IPS-NIHi11 (cell line): Measurements from ENCODE around the gene POLD4.
"Not testable (repeated sequence)": the region's sequence is repeated elsewhere in the genome, so short reads cannot be mapped to it uniquely, and the experiment has no call there.

Experiments
- DNase-seq: peaks from one replicate; pipeline ENCODE4 v3.0.0; 2012; ENCODE audit warnings: mixed read lengths, low spot score

The POLD4 gene

GRCh38 chr11:67352546-67353316 lies 615 bp downstream of the POLD4 start:
- DNase-seq, result peak; percentile 37

GRCh38 chr11:67351275-67352005 lies 1.9 kb downstream of the POLD4 start:
- peak; percentile 88 for DNase-seq

- DNase-seq, result no peak
Measured at GRCh38 chr11:67349928-67350465, 3.3 kb downstream of the POLD4 start.

DNA sequence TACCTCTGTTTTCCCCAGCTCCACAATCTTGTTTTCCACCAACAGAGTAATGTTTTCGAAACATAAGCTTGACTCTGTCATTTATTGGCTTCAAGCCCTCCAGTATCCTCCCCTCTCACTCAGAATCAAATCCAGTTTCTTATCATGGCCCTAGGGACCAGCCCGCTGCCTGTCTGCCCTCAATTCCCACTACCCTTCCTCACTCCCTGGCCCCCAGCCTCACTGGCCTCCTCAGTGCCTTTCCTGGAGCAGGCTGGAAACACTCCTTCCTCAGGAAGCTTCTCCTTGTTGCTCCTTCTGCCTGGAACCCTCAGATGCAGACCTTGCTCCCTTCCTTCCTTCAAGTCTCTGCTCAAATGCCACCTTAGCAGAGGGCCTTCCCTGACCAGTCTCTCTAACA lies 3.9 kb downstream of the POLD4 start:
- DNase-seq, result no peak

DNA sequence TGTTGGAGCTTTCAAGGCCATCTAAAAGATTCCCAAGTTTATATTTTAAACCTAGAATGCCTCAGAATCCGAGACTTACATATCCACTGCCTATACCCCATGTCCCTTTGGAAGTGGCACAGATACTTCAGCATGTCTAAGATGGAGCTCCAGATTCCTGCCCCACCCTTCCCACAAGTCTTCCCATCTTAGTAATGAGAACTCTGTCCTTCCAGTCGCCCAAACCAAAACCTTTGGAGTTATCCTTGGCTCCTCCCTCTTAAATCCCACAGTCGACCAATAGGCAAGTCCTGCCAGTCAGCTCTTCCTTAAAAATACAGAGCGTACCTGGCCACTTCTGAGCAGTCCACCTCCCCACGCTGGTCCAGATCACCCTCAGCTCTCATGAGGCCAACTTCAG lies 4.3 kb downstream of the POLD4 start:
- DNase-seq, result no peak

DNA sequence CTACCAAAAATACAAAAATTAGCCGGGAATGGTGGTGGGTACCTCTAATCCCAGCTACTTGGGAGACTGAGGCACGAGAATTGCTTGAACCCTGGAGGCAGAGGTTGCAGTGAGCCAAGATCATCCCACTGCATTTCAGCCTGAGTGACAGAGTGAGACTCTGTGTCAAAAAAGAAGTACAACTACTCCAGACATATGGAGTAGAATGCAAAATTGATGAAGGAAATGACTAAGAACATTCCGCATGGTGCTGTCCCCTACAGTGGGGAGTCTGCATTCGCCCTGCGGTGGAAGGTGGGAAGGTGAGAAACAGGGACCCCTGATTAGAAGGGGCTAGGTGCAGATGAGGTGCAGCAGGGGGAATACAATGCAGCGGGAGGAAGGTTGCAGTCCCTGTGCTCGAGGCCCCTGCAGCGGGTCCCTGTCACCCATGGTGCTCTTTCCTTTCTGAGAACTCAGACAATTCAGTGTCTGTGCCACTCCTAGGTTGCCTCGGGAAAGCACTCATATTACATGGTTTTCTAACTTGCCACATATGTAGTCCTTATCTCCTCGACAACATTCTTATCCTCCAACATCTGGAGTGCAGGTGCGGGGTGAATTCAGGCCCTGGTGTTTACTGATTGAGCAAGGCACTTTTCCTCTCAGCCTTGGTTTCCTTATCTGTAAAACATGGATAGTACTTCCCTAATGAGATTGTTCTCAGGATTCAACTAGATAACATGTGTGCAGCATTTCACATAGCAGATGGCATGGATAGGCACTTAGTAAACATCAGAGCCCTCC lies 5.2 kb downstream of the POLD4 start:
- DNase-seq, result no peak

DNA sequence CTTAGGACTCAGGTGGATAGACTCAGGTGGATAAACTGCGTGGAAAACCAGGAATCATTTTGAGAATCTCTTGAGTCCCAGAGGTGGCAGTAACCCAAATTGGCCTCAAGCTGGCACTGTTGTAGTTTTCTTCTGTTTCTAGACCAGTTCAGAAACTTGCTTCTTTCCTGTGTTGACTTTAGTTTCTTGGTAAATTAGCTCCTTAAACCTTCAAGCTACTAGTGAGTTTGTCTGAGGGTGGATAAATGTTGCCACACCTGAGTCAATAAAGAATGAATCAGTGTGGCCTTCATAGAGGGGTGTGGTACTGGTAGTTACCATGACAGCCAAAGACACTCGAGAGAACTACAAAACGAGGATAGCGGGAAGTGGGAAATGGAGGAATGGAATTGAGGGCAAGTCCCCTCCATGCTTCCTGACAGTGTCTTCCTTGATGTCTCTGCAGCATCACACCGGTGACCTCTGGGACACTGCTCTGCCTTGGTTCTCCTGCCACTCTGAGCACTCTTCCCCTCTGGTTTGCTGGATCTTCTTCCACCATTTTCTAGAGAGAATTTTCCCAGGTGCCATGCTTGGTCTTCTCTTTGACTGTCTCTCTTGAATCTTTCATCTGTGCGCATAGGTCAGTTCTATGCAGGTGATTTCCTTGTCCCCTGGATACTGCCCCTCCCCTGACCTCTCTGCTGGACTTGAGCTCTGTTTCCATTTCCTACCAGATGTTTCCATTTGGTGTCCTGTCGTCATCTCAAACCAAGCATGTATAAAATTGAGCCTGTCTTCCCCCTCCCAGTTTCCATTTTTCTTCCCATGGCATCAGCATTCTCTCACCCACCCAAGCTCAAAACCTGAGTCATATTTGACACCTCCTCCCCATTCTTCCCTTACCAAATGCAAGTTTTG lies 7.2 kb downstream of the POLD4 start:
- DNase-seq, result no peak

DNA sequence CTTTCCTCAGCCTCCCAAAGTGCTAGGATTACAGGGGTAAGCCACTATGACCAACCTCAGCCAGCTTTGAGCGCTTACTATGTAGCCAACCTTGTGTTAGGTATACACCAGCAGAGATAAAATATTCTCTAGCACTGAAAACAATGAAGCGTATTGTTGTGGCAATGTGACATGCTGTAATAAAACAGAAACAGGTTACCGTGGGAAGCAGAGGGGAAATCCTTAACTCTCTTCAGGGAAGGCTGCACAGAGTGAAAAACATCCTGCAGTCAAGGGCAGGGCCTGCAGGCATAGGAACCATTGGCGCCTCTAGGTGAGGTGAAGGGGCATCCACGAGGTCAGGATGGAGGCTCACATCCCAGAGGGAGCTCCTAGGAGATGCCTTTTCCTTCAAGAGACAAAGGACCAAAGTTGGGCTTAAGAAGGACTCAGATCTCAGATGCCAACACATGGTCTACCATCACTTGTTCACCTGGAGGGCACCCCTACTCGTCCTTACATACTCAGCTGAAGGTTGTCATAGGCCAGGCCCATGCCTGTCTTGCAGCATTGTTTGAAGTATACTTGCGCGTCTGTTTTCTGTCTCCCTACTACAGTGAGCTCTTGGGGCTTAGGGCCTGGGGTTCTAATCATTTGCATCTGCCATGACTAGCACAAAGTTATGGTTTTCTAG lies 8.0 kb downstream of the POLD4 start:
- no peak for DNase-seq

- DNase-seq, result no peak
Measured at GRCh38 chr11:67344264-67344663, 9.1 kb downstream of the POLD4 start.

DNA sequence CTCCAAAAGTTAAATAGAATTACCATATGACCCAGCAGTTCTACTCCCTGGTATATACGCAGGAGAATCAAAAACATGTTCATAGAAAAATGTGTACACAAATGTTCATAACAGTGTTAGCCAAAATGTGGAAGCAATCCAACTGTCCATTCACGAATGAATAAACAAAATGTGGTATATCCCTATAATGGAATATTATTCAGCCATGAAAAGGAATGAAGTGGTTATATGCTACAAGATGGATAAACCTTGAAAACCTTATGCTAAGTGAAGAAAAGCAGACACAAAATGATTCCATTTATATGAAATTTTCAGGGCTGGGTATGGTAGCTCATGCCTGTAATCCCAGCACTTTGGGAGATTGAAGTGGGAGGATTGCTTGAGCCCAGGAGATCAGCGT lies 16.1 kb downstream of the POLD4 start:
- DNase-seq, result no peak

GRCh38 chr11:67332081-67332691 lies 21.2 kb downstream of the POLD4 start:
- no peak for DNase-seq

GRCh38 chr11:67323526-67323925 lies 29.8 kb downstream of the POLD4 start:
- DNase-seq, result no peak

DNA sequence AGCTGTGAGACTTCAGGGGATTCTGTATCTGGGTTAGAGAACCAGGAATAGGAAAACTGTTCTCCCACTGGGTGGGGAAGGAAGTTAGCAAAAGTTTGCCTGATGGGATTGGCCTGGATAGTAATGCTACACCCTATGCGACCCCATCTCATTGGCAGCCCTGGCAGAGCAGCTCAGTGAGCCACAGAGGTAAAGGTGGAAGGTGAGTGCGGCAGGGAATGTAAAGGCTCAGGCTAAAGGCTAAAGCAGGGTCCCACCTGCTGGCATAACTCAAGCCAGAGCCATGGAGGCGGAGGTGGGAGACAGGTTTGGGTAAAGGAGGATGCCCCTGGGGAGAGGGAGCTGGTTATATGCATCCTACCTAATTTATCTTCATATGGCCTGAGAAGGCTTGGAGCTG lies 31.3 kb downstream of the POLD4 start:
- no peak for DNase-seq

DNA sequence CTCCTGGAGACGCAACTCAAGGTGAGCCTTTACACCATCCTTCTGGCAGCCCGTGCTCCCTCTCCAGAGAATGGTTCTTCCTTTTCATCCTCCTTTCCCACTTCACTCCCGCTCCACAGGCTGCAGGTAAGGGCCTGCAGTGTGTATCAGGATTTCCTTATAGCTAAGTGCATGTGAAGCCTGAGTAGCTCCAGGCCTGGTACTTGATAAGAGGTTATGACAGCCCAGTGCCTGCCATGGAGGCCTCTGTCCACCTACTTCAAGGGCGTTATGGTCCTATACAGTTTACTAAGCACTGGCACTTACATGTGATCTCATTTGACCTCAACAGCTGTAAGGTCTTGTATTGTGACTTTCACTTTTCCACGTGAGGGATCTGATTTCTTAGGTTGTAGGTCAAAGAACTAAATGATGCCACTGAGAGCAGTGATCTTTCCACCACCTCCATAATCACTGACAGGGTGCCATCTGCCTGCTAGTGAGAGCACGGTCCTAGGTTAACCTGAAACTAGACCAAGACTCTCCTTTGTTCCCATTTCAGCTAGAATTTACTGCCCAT lies 32.0 kb downstream of the POLD4 start:
- no peak for DNase-seq

GRCh38 chr11:67320691-67321090 lies 32.7 kb downstream of the POLD4 start:
- no peak for DNase-seq

DNA sequence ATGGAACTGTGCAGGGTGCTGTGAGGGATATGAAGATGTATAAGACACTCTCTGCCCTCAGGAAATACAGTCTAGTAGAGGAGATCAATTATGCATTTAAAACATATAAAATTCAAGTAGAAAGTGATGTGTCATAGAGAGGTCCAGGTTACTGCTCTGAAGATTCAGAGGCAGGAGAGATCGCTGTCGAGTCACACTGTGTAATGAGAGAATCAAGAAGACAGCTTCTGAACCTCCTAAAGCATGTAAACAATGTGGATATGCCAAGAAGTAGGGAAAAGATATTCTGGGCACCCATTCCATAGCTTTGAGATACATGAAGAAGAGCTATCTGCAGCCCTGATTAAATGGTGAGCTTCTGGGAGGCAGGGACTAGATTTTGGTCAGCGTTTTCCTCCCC lies 33.3 kb downstream of the POLD4 start:
- DNase-seq, result no peak

DNA sequence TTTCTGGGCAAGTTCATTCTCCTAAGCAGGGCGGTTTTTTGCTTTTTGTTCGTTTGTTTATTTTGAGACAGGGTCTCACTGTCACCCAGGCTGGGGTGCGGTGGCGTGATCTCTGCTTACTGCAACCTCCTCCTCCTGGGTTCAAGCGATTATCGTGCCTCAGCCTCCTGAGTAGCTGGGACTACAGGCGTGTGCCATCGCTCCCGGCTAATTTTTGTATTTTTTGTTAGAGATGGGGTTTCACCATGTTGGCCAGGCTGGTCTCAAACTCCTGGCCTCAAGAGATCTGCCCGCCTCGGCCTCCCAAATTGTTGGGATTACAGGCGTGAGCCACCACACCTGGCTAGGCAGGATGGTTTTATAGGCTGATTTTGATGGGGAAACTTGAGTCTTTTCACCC lies 34.5 kb downstream of the POLD4 start:
- DNase-seq, result not testable (repeated sequence)

- DNase-seq, result no peak
Measured at GRCh38 chr11:67317888-67318555, 35.3 kb downstream of the POLD4 start.

DNA sequence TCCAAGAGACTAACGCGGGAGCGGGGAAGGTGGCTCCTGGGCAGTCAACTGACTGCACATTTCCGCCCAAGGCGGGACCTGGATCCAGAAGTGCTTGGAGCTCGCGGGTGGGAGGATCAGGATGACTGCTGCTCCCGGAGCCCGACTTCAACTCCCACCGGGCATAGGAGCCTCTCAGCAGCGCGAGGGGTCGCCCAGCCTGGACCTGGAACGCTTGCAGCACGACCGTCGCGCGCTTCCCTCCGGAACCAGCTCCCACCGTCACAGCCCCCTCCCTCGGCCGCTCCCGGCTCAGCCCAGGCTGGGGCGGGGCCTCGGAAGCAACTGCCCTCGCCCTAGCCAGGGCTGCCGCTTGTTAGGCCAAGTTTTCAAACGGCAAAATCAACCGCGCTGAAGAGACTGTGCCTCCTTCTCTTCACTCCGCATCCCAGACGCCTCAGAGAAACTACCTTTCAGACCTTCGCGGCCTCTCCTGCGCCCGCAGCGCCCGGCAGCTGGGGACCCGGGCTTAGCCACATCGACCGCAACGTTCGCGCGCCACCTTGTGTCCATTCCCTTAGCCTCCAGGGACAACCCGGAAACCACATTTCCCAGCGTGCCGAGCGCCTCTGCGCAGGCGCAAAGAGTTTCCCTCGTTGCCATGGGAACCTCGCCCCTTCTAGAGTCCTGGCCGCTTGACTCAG lies 36.0 kb downstream of the POLD4 start:
- DNase-seq, result peak; percentile 98
